Measurements from ENCODE around the gene CCDC70. TPM values are rescaled to one million over a fixed set of nuclear protein-coding genes. Genes with fewer than 3 reads are reported as not detected.
A peak's percentile ranks its signal among the peaks of the same experiment; 100 is the strongest.

The CCDC70 gene
- total and polyA plus RNA-seq, 5 donors from 2014 or later = not detected

GRCh38 chr13:51840917-51841316 lies 20.9 kb upstream of the CCDC70 start:
- no peak for DNase-seq
- H3K9me3 Mint-ChIP-seq = no peaks in the 10 kb centered on the region
- peaks cover 8 to 15% (median 11%) of the 10 kb centered on the region in 4 donors for H3K4me1 Mint-ChIP-seq
- H3K27ac ChIP-seq (ENCODE audit: insufficient read depth, low read length, poor library complexity, severe bottlenecking) = no peak overlapping the region
- no peaks in the 10 kb centered on the region for H3K36me3 Mint-ChIP-seq
- H3K36me3 ChIP-seq (ENCODE audit: control insufficient read depth, insufficient read depth, low read length) = no peaks in the 10 kb centered on the region
- no peak overlapping the region for H3K4me3 ChIP-seq (ENCODE audit: low read depth, low read length)
- no peak for ATAC-seq (ENCODE audit: low read depth in 2 of 2)
- H3K27me3 Mint-ChIP-seq = peaks cover 29% of the 10 kb centered on the region
- H3K4me3 Mint-ChIP-seq = no peak overlapping the region
- no peaks in the 10 kb centered on the region for H3K4me1 ChIP-seq (ENCODE audit: control insufficient read depth, insufficient read depth, low read length, poor library complexity, severe bottlenecking)
- no peak overlapping the region for H3K27ac Mint-ChIP-seq
- H3K9me3 ChIP-seq (ENCODE audit: control insufficient read depth in 2 of 2, low read length in 2 of 2) = no peaks in the 10 kb centered on the region
- H3K27me3 ChIP-seq (ENCODE audit: control insufficient read depth, insufficient read depth, low read length) = peaks cover 2% of the 10 kb centered on the region

GRCh38 chr13:51841732-51842131 lies 20.0 kb upstream of the CCDC70 start:
- no peak for ATAC-seq (ENCODE audit: low read depth in 2 of 2)
- Histone ChIP-seq H3K4me1 (ENCODE audit: control insufficient read depth, insufficient read depth, low read length, poor library complexity, severe bottlenecking) (no peaks in the 10 kb centered on the region), H3K9me3 (ENCODE audit: control insufficient read depth in 2 of 2, low read length in 2 of 2) (no peaks in the 10 kb centered on the region), H3K36me3 (ENCODE audit: control insufficient read depth, insufficient read depth, low read length) (no peaks in the 10 kb centered on the region), H3K27me3 (ENCODE audit: control insufficient read depth, insufficient read depth, low read length) (peaks cover 2% of the 10 kb centered on the region), H3K4me3 (ENCODE audit: low read depth, low read length) (no peak overlapping the region), H3K27ac (ENCODE audit: insufficient read depth, low read length, poor library complexity, severe bottlenecking) (no peak overlapping the region)
- H3K27ac Mint-ChIP-seq = no peak overlapping the region
- peaks cover 6 to 15% (median 10%) of the 10 kb centered on the region in 4 donors for H3K4me1 Mint-ChIP-seq
- no peak overlapping the region for H3K4me3 Mint-ChIP-seq
- peaks cover 30% of the 10 kb centered on the region for H3K27me3 Mint-ChIP-seq
- DNase-seq = no peak
- no peaks in the 10 kb centered on the region for H3K9me3 Mint-ChIP-seq
- H3K36me3 Mint-ChIP-seq = no peaks in the 10 kb centered on the region

GRCh38 chr13:51843529-51843928 lies 18.2 kb upstream of the CCDC70 start:
- H3K9me3 ChIP-seq (ENCODE audit: control insufficient read depth in 2 of 2, low read length in 2 of 2) = no peaks in the 10 kb centered on the region
- H3K27ac Mint-ChIP-seq = no peak overlapping the region
- no peaks in the 10 kb centered on the region for H3K9me3 Mint-ChIP-seq

GRCh38 chr13:51844862-51845573 lies 16.8 kb upstream of the CCDC70 start, which contains the start of gene TMEM272:
Gene TMEM272, minus strand, starts transcription at chr13:51845177. Its CDS starts 6,647 bp downstream, at chr13:51838530.
- H3K9me3 Mint-ChIP-seq = no peaks in the 10 kb centered on the region
- Histone ChIP-seq H3K27ac (ENCODE audit: insufficient read depth, low read length, poor library complexity, severe bottlenecking) (no peak within 1 kb of the TSS), H3K27me3 (ENCODE audit: control insufficient read depth, insufficient read depth, low read length) (peaks cover 2% of the 10 kb centered on the region), H3K36me3 (ENCODE audit: control insufficient read depth, insufficient read depth, low read length) (no peaks in the 10 kb centered on the region), H3K9me3 (ENCODE audit: control insufficient read depth in 2 of 2, low read length in 2 of 2) (no peaks in the 10 kb centered on the region), H3K4me3 (ENCODE audit: low read depth, low read length) (no peak within 1 kb of the TSS), H3K4me1 (ENCODE audit: control insufficient read depth, insufficient read depth, low read length, poor library complexity, severe bottlenecking) (no peaks in the 10 kb centered on the region)
- H3K4me1 Mint-ChIP-seq = peaks cover 5 to 13% (median 6%) of the 10 kb centered on the region in 4 donors
- no peak within 1 kb of the TSS for H3K27ac Mint-ChIP-seq
- H3K27me3 Mint-ChIP-seq = peaks cover 25% of the 10 kb centered on the region
- DNase-seq = peak; percentile 28 to 35 (median 30)
- peak within 1 kb of the TSS in 2 of 4 donors; percentile 29 to 33 for H3K4me3 Mint-ChIP-seq
- peak; percentile 69 to 74 for ATAC-seq (ENCODE audit: low read depth in 2 of 2)
- H3K36me3 Mint-ChIP-seq = no peaks in the 10 kb centered on the region

More at GRCh38 chr13:51843529-51843928, 18.2 kb upstream of the CCDC70 start:
- no peaks in the 10 kb centered on the region for H3K36me3 Mint-ChIP-seq
- peaks cover 30% of the 10 kb centered on the region for H3K27me3 Mint-ChIP-seq
- no peaks in the 10 kb centered on the region for H3K36me3 ChIP-seq (ENCODE audit: control insufficient read depth, insufficient read depth, low read length)
- DNase-seq (no peak), ATAC-seq (ENCODE audit: low read depth in 2 of 2) (no peak)
- H3K27ac ChIP-seq (ENCODE audit: insufficient read depth, low read length, poor library complexity, severe bottlenecking) = no peak overlapping the region
- H3K4me3 ChIP-seq (ENCODE audit: low read depth, low read length) = no peak overlapping the region
- H3K27me3 ChIP-seq (ENCODE audit: control insufficient read depth, insufficient read depth, low read length) = peaks cover 2% of the 10 kb centered on the region
- no peak overlapping the region for H3K4me3 Mint-ChIP-seq
- H3K4me1 ChIP-seq (ENCODE audit: control insufficient read depth, insufficient read depth, low read length, poor library complexity, severe bottlenecking) = no peaks in the 10 kb centered on the region
- H3K4me1 Mint-ChIP-seq = peaks cover 5 to 13% (median 6%) of the 10 kb centered on the region in 4 donors

GRCh38 chr13:51845574-51846318 lies 16.0 kb upstream of the CCDC70 start:
- ATAC-seq (ENCODE audit: low read depth in 2 of 2) (no peak), DNase-seq (no peak)
- H3K27ac Mint-ChIP-seq = no peak overlapping the region
- H3K27me3 ChIP-seq (ENCODE audit: control insufficient read depth, insufficient read depth, low read length) = peaks cover 2% of the 10 kb centered on the region
- H3K4me3 ChIP-seq (ENCODE audit: low read depth, low read length) = no peak overlapping the region
- no peaks in the 10 kb centered on the region for H3K9me3 ChIP-seq (ENCODE audit: control insufficient read depth in 2 of 2, low read length in 2 of 2)
- no peak overlapping the region for H3K4me3 Mint-ChIP-seq
- no peak overlapping the region for H3K27ac ChIP-seq (ENCODE audit: insufficient read depth, low read length, poor library complexity, severe bottlenecking)
- no peaks in the 10 kb centered on the region for H3K36me3 ChIP-seq (ENCODE audit: control insufficient read depth, insufficient read depth, low read length)
- H3K4me1 Mint-ChIP-seq = peaks cover 5 to 13% (median 6%) of the 10 kb centered on the region in 4 donors
- no peaks in the 10 kb centered on the region for H3K4me1 ChIP-seq (ENCODE audit: control insufficient read depth, insufficient read depth, low read length, poor library complexity, severe bottlenecking)
- no peaks in the 10 kb centered on the region for H3K9me3 Mint-ChIP-seq
- H3K36me3 Mint-ChIP-seq = no peaks in the 10 kb centered on the region
- peaks cover 25% of the 10 kb centered on the region for H3K27me3 Mint-ChIP-seq

- no peaks in the 10 kb centered on the region for H3K9me3 ChIP-seq (ENCODE audit: control insufficient read depth in 2 of 2, low read length in 2 of 2)
- H3K4me3 Mint-ChIP-seq = no peak overlapping the region
- H3K4me1 Mint-ChIP-seq = peaks cover 5 to 13% (median 6%) of the 10 kb centered on the region in 4 donors
- no peak for ATAC-seq (ENCODE audit: low read depth in 2 of 2)
- no peak for DNase-seq
- peaks cover 2% of the 10 kb centered on the region for H3K27me3 ChIP-seq (ENCODE audit: control insufficient read depth, insufficient read depth, low read length)
- H3K4me1 ChIP-seq (ENCODE audit: control insufficient read depth, insufficient read depth, low read length, poor library complexity, severe bottlenecking) = no peaks in the 10 kb centered on the region
- no peak overlapping the region for H3K27ac Mint-ChIP-seq
- H3K9me3 Mint-ChIP-seq = no peaks in the 10 kb centered on the region
- peaks cover 31% of the 10 kb centered on the region for H3K27me3 Mint-ChIP-seq
- H3K36me3 Mint-ChIP-seq = no peaks in the 10 kb centered on the region
- H3K36me3 ChIP-seq (ENCODE audit: control insufficient read depth, insufficient read depth, low read length) = no peaks in the 10 kb centered on the region
- no peak overlapping the region for H3K4me3 ChIP-seq (ENCODE audit: low read depth, low read length)
- no peak overlapping the region for H3K27ac ChIP-seq (ENCODE audit: insufficient read depth, low read length, poor library complexity, severe bottlenecking)
Observed at GRCh38 chr13:51846756-51847155, 15.0 kb upstream of the CCDC70 start.

GRCh38 chr13:51848674-51849073 lies 13.1 kb upstream of the CCDC70 start:
- DNase-seq (no peak), ATAC-seq (ENCODE audit: low read depth in 2 of 2) (no peak)
- Histone ChIP-seq H3K4me3 (ENCODE audit: low read depth, low read length) (no peak overlapping the region), H3K9me3 (ENCODE audit: control insufficient read depth in 2 of 2, low read length in 2 of 2) (no peaks in the 10 kb centered on the region), H3K27ac (ENCODE audit: insufficient read depth, low read length, poor library complexity, severe bottlenecking) (no peak overlapping the region), H3K27me3 (ENCODE audit: control insufficient read depth, insufficient read depth, low read length) (peaks cover 3% of the 10 kb centered on the region), H3K36me3 (ENCODE audit: control insufficient read depth, insufficient read depth, low read length) (no peaks in the 10 kb centered on the region), H3K4me1 (ENCODE audit: control insufficient read depth, insufficient read depth, low read length, poor library complexity, severe bottlenecking) (no peaks in the 10 kb centered on the region)
- no peak overlapping the region for H3K27ac Mint-ChIP-seq
- H3K4me3 Mint-ChIP-seq = no peak overlapping the region
- H3K4me1 Mint-ChIP-seq = peaks cover 5 to 13% (median 6%) of the 10 kb centered on the region in 4 donors
- peaks cover 41% of the 10 kb centered on the region for H3K27me3 Mint-ChIP-seq
- H3K36me3 Mint-ChIP-seq = no peaks in the 10 kb centered on the region
- H3K9me3 Mint-ChIP-seq = no peaks in the 10 kb centered on the region

Data from CD4-positive, CD25-positive, alpha-beta regulatory T cell (primary cell).